Heart left ventricle (tissue), 13 donors: ENCODE measurements around the gene TIMM29.

Experiments
- POLR2A ChIP-seq, 2 donors: fragments of 450-650 bp; IDR thresholded peaks; one replicate each; pipeline ENCODE4 v1.6.1; 2017; ENCODE audit warnings: antibody characterized with exemption in 2 of 2, mild to moderate bottlenecking in 2 of 2, moderate library complexity in 2 of 2
- TF ChIP-seq, protein P1 (sequence below), 12 donors: fragments of 200-600 bp; sonication (generic) in 4 of 12; IDR thresholded peaks; one replicate each; pipeline versions ENCODE4 v1.5.0 to v1.8.0; 2018 to 2022; ENCODE audit warnings: antibody characterized with exemption in 12 of 12, mild to moderate bottlenecking in 5 of 12
- donor health status: ischemic (EF 13 %, LVEDD 7.1; RV severe dilation, severe dysfunction).
- donor health status: DM: no; HTN: yes; CAD: no.
- donor health status: DM: no; HTN: no; CAD: no.
- donor health status: ischemic (EF 25% LVEDD 6.9; RV normal size, moderate dysfunction).
- donor health status: ischemic (EF 25% LVEDD 5.7; RV mildly dilated, moderate dysfunction).
- donor health status: ischemic (EF 35%, LVEDD 5.7; RV mildly dilated, moderate dysfunction).
- donor health status: nonischemic (EF 11% LVEDD 7.7; RV severe dilation, severe dysfunction).
- donor health status: DM: yes; HTN: yes; CAD: no.
- donor health status: PGD.
- donor health status: ischemic (EF 29% LVEDD 5.4; RV normal size, mild dysfunction).
- donor health status: nonischemic (EF 23%, LVEDD 6.1; RV moderate dilation, normal function).

- TF ChIP-seq, protein P1, sequence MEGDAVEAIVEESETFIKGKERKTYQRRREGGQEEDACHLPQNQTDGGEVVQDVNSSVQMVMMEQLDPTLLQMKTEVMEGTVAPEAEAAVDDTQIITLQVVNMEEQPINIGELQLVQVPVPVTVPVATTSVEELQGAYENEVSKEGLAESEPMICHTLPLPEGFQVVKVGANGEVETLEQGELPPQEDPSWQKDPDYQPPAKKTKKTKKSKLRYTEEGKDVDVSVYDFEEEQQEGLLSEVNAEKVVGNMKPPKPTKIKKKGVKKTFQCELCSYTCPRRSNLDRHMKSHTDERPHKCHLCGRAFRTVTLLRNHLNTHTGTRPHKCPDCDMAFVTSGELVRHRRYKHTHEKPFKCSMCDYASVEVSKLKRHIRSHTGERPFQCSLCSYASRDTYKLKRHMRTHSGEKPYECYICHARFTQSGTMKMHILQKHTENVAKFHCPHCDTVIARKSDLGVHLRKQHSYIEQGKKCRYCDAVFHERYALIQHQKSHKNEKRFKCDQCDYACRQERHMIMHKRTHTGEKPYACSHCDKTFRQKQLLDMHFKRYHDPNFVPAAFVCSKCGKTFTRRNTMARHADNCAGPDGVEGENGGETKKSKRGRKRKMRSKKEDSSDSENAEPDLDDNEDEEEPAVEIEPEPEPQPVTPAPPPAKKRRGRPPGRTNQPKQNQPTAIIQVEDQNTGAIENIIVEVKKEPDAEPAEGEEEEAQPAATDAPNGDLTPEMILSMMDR (IDR thresholded peaks at IDR 0.05): no peak
- TF ChIP-seq POLR2A (IDR thresholded peaks at IDR 0.05): no peak
These were observed 36.4 kb upstream of the TIMM29 start for GRCh38 chr19:10892256-10892655.
